Left colon (tissue), 2 donors: Measurements from ENCODE around the gene PLRG1. TPM values are rescaled to one million over a fixed set of nuclear protein-coding genes. Genes with fewer than 3 reads are reported as not detected.

Experiments used
- ATAC-seq: fragments of 200-7000 bp; cut with Tn5 transposase; one replicate; pipeline ENCODE4 v1.9.1; 2020; ENCODE audit warnings: mild to moderate bottlenecking, moderate library complexity
- DNase-seq, 2 donors: peaks; one replicate each; pipeline ENCODE4 v3.0.0-alpha.2; 2020
- intact Hi-C, 2 donors: fragments of 100-400 bp; cut with DNase I in 1 of 2; cut with micrococcal nuclease in 1 of 2; formaldehyde crosslinking; loops; one replicate each; pipeline versions ENCODE4 v1.11.2 to v1.14.0; 2022; cut with DNase I, micrococcal nuclease
- total RNA-seq, 2 donors: library from RNA; stranded (reverse); fragmentation: NEBNext Ultra II Directional; extraction: Animal tissue kit (Norgen Biotek cat#: 25700); gene quantifications; one replicate each; pipeline ENCODE4 v1.2.1, GENCODE V29; 2021
- donor health status: DM: no; HTN: no; CAD: no.
- donor health status: DM: yes; HTN: yes; CAD: no.

The PLRG1 gene
- total RNA-seq, 2 donors from 2014 or later, result 57.4 to 57.9 TPM

DNA sequence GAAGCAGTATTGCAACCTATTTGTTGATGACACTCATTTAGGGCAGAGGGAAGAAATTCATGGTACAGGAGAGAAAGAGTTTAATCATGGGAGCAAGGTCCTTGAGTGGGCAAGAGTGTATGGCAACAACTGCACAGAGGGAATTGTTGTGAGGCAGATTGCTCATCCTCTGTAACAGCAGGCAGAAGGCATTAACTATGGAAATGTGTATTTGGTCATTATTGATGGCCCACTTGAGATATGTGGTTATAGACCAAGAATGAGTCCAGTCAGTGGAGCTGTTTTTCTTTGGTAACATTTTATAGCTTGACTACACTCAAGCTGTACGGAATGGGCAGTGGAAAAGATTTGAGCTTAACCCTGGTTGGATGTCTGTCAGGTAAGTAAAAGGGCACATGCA lies 15.9 kb downstream of the PLRG1 start:
- intact Hi-C loops, result no loop called here

DNA sequence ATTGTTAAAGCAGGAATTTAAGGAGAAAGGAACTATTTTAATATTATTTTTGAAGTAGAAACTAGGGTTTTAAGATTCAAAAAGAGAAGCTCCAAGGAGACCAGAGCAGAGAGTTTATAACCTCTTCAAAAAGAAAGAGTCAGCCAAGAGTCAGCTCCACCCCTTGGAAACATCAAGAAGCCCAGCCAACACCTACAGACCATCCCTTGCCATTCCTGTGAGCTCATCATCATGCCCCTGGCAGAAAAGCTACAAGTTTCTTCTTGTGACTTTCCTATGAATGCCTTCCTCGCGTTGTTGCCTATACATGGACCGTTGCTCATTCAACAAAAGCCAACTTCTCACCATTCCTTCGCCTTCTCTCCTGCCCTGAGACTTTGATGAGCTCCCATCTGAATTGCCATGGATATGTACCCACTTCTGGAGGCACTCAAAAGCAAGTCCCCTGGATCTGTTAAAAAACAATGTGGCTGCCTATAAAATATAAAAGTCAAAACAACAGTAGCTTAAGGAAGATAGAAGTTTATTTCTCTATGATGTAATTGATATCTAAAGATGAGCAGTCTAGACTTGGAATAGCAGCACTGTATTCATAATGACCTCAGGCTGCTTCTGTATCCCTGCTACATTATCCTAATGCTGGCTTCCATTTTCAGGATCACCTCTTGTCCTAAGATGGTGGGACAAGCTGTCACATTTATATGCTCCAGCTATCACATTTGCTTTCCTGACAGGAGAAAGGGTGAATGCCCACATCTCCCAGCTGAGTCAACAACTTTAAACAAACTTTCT lies 20.3 kb downstream of the PLRG1 start:
- intact Hi-C loops, result no loop called here
- ATAC-seq (no peak), DNase-seq (no peak)

More for the DNA sequence above, 15.9 kb downstream of the PLRG1 start:
- ATAC-seq (no peak), DNase-seq (no peak)

DNA sequence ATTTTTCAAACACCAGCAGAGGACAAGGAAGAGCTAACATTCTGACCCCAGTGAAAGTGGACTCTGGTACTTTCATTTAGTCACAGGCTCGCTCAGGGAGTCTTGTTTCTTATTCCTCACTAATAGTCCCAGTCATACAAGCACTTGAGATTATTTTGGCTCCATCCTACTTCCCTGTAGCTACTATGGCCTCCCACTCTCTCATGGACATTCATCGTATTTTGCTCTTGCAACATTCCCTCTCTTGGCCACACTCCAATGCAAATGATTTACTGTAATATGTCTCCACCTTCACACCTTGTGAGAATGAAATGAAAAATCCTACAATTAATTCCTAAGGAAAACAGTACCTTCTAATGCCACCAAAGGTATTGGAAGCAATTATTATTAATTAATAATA lies 21.3 kb downstream of the PLRG1 start:
- ATAC-seq (peak; percentile 44), DNase-seq (no peak)
- intact Hi-C loops, result no loop called here

DNA sequence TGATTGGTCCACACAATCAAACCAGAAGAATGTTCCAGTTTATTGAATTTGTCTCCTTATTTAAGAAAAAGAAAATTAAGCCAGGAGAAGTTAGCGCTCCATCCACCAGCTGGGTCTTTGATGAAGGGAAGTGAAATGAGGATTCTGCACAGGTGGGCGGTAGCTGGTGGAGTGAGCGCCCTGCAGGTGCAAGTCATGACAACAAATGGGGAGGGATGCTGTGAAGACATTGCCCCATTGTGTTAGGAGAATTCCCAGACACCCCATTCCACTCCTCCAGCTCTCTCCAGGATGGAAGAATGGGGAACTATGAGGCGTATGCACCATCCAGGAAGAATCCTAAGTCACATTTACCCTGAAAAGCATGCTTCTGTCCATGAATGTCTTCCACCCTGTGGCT lies 22.9 kb downstream of the PLRG1 start:
- intact Hi-C loops, result no loop called here
- DNase-seq (no peak), ATAC-seq (no peak)

DNA sequence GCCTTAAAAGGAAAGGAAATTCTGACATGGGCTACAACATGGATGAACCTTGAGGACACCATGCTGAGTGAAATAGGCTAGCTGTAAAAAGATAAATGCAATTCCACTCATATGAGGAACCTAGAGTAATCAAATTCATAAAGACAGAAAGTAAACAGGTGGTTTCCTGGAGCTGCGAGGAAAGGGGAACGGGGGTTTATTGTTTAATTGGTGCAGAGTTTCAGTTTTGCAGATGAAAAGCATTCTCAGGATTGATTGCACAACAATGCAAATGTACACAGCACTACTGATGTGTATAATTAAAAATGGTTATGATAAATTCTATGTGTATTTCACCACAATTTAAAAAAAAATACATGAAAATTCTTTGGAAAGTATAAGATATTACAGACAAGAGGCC lies 24.0 kb downstream of the PLRG1 start:
- DNase-seq, result no peak
- intact Hi-C loops, result no loop called here
- ATAC-seq, result peak; percentile 73

DNA sequence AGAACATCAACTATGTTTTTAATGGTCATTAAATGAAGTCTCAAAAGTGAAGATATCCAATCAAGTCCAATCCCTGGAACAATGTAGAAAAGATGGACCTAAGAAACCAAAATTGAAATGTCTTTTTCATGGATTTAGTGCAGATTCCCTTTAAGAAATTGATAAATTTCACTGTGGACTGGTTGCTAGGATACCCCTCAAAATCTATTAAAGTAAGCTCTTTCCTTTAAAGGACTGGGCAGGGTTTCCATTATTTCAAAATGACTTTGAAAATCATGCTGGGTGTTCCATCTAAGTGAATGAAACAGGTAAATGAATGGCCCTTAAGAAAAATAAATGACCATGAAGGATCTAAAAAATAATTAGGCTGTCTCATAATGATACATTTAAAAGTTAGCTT lies 28.6 kb downstream of the PLRG1 start:
- ATAC-seq (no peak), DNase-seq (no peak)
- intact Hi-C loops, result no loop called here

DNA sequence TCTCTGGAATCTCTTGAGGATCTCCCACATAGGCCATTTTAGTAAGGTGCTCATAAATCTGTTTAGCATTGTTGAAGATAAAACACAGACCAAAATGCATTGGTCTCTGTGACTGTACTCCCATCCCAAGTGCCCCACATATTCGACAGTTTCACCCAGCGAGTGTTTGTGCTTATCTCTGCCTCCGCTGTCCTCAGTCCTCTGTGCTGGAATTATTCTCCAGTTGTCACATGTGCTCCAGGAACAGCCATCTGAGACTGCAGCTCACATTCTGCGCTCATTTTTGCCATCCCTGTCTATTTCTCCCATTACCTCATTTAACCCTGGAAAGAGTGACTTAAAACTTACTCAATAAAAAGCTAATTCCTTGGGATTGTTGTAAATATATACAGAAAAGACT lies 31.0 kb downstream of the PLRG1 start:
- no peak for ATAC-seq
- DNase-seq, result no peak
- intact Hi-C loops, result no loop called here

DNA sequence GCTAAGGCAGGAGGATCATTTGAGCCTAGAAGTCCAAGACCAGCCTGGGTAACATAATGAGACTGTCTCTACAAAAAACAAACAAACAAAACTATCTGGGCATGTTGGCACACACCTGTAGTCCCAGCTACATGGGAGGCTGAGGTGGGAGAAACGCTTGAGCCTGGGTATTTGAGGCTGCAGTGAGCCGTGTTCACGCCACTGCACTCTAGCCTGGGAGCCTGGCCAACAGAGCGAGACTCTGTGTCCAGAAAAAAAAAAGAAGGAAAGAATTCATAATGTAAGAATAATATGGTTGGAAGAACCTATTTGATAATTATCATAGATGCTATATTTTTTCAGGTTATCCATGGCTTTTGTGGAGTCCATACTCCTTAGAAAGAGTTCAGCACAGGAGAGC lies 32.6 kb downstream of the PLRG1 start:
- intact Hi-C loops, result no loop called here
- DNase-seq (no peak), ATAC-seq (no peak)

DNA sequence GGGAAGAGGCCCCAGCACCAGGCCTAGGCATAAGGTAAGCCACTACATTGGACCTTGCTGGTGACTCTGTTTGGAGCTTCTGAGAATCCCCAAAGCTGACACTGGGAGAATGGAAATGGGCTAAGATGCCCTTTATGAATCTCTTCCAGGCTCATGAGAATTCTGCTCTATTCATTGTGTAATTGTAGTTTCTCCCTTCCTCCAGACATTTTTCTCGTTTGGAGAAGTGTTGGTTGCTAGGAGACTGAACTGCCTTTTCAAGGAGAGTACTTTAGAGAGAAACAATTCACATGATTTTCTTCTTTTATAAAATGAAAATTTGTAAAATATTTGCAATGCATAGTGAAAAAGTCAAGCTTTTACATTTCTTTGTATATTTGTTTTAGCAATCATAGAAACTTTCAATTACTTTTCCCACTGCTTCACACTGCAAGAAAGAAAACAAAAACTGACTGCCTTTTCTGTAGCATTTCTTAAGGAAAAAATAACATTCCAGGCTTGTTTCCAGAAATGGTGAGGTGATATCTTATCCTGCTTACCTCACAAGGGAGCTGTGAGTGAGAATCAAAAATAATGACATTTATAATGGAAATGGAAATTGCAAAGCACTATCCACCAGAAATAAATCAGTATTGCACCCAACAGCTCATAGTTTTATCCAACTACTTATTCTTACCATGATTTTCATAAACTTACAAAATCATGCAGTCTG lies 33.7 kb downstream of the PLRG1 start:
- intact Hi-C loops, result no loop called here

DNA sequence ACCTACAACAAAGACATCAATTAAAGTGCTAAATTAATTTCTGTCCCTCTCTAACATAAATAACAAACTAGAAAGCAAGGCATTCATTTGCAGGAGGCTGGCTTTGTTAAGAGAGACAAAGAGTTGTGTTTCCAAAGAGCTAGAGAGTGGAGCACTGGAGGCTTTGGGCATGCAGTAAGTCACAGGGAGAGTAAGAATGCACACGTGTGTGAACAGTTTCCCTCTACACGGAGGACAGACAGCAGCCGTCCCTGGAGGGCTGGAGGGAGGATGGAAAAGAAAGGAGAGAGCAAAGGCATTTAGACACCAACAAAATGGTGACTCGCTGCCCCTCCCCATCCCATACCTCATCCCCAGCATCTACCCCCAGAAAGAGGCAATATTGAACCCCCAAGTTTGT lies 38.2 kb downstream of the PLRG1 start:
- DNase-seq (no peak), ATAC-seq (no peak)
- intact Hi-C loops, result no loop called here

More for the DNA sequence above, 33.7 kb downstream of the PLRG1 start:
- ATAC-seq (no peak), DNase-seq (no peak)

DNA sequence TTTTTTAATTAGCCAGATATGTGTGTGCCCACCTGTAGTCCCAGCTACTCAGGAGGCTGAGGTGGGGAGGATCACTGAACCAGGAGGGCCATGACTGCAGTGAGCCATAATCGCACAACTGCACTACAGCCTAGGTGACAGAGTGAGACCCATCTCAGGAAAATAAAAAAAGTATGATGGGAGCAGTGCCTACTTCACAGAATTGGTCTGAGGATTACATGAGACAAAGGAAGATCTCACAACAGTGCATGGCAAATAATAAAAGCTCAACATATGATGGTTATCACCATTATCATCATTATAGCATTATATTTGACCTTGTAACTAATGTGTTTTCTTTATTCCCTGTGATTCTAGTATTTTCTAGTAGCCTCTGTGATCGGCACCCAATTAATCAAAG lies 38.7 kb downstream of the PLRG1 start:
- ATAC-seq, result no peak
- intact Hi-C loops, result no loop called here
- DNase-seq, result no peak

DNA sequence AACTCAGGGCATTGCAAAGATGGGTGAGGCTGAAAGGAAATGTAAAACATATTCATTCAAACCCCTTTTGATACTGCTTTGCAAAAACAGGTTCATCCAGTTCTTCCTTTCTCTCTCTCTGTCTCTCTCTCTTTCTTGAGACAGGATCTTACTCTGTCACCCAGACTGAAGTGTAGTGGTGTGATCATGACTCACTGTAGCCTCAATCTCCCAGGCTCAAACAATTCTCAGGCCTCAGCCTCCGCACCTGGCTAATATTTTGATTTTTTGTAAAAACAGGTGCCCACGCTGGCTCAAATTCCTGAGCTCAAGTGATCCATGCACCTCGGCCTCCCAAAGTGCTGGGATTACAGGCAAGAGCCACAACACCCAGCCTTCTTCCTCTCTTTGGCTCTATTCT lies 43.0 kb downstream of the PLRG1 start:
- DNase-seq, result no peak
- intact Hi-C loops, result loop anchor here in 1 of 2 donors (5.0 kb wide), 1 partner anchor 105 kb away; no protein-coding TSS in a partner anchor
- no peak for ATAC-seq

DNA sequence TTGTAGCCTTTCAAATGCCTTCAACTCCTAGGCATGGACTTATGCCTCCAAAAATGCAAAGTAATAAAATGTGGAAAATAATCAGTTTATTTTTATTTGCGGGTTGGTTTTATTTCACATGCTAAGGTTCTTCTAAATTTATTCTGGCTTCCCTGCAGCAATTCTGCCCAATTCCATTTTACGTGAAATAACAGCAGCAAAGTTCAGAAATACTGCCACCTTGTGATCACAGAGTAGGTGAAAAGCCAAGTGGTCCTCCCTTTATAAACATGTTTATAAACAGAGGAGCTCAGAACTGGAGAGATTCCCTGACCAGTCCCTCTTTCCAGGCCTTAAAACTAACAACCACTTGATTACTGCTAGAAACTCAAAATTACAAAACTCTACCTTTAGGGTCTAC lies 43.9 kb downstream of the PLRG1 start:
- intact Hi-C loops, result loop anchor here in 1 of 2 donors (5.0 kb wide), 1 partner anchor 104 kb away; no protein-coding TSS in a partner anchor
- DNase-seq, result no peak
- ATAC-seq, result peak; percentile 34

DNA sequence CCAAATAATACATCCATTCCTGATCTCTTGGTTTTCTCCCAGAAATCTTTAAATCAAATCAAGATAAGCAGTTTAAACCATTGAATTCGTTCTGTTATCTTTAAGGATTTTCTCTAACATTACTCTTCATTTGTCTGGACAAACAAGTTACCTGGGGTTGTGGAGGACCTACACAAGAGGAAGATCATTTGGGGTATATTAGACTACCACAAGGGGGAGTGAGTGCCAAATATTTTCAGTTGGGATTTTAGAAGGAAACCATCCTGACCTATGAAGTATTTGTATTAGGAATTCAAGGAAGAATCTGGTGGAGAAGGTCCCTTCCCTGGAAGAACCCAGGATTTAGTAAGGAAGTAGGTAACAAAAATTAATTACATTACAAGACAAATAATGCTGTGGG lies 46.6 kb downstream of the PLRG1 start:
- intact Hi-C loops, result no loop called here
- DNase-seq (no peak), ATAC-seq (no peak)

DNA sequence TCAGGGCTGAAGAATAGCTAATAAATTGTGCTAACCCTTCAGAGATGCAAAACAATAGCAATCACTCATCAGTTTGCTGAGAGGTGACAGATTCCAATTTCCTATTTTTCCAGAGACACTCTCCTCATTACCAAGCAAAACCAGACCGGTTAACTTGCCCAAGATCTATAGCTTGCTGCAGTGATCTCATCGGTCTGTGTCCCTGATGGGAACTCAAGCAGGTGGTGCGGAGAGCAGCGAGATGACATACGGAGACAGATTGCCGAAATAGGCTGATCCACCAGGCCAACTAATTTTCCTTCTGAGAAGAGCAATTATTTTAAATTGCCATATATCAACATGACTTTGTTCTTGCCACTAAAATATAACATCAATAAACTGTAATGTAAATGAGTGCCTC lies 48.1 kb downstream of the PLRG1 start:
- intact Hi-C loops, result no loop called here
- ATAC-seq (no peak), DNase-seq (no peak)

DNA sequence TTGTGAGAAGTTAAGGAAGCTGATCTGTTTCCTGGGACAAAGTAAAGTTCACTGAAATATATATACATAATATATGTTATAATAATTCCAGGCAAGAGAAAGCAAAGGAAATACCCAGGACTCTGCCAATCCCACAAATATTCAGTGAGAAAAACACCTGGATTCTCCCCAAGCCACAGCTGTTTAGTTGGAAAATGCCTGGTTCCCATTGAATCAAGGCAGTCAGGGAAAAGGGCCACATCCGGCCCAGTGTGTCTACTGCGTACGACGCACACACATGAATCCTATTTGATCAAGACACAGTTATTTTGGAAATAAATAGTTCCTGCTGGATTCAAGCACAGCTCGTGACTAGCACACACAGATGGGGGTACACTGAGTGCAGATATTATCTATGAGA lies 52.3 kb downstream of the PLRG1 start:
- ATAC-seq (no peak), DNase-seq (no peak)
- intact Hi-C loops, result no loop called here

DNA sequence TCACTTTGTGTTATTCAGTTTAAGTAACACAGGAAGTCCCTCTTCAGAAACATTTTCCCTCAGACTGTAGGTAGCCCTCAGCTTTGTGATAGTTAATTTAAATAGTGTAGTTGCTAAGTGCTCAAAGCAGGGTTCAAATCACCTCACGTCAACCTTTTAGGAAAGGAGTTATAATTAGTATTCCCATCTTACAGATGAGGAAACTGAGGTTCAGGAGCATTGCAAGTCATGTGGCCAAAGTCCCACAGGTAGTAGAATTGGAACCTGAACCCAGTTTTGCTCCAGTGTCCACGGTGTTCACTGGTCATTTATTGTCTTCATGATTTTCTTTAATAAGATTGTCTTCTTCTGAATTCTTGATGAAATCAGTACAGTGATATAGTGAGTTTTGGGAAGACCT lies 54.3 kb downstream of the PLRG1 start:
- intact Hi-C loops, result no loop called here
- ATAC-seq (no peak), DNase-seq (no peak)

DNA sequence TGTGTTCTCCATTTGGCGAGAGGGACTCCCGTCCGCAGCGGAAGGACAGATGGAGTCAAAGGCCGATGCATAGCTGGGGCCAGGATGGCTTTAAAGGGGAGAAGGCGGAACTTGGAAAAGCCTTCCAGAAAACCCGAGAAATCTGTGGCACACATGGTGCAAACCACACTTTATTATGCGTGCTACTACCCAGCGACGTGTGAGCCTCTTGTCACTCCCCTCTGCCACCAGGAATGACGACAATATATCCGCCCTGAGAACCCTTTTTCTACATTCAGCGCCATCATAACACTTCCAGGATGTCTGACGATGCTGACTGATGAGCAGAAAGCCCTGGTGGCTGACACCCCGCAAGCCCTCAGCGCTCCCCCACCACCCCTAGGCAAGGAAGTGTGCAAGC lies 57.9 kb downstream of the PLRG1 start:
- intact Hi-C loops, result no loop called here
- ATAC-seq (no peak), DNase-seq (no peak)

DNA sequence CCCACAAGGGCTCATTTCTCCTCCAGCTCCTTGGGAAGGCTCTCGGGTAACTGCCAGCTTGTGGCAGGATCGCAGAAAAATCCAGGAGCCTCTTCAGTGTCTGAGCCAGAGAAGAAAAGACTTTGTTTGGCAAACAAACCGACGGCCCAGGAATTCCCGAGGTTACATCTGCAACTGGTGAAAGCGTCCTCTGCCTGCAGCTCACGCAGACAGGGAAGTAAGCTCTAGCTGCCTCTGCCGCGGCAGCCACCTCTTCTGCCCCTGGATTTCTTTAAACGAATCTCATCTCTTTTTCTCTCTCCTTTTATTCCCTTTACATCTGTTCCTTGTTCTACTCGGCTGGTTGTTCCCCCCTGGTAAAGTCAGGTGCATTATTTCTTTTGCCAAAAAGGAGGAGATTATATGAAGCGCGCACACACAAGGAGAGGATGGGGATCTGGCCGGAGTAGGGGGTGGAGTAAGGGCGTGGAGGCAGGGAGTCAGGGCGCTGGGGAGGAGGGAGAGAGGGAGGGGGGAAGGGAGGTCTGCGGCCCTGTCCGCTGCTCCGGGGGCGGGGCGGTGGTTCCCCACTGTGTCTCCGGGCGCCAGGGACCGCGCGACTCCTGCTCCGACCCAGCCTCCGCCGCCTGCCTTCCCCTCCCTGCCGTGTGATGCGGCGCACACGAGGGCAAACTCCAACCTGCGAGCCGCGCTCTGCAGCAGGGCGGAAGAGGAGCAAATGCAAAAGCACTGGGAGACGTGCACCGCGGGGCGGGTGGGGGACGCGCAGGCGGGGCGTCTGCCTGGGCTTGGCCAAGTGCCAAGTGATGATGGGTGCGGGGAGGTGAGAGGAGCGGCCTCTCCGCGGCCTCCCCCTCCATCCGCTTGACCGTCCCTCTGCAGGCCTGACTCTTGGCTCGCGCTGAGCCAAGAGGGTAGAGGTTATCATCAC lies 58.6 kb downstream of the PLRG1 start, which contains the start of gene DCHS2:
TSS of gene DCHS2 (minus strand) at position 459 of the 931 bp plus-strand sequence. CDS start at position 15, 444 bp downstream.
- ATAC-seq (peak; percentile 95), DNase-seq (peak; percentile 34 to 59)
- intact Hi-C loops, result no loop called here
